NCI-H2171 treated with DMSO at 0.1 percent for 48 hours (cell line): ENCODE measurements around the gene NAXD.
"Not testable (repeated sequence)": the region's sequence is repeated elsewhere in the genome, so short reads cannot be mapped to it uniquely, and the experiment has no call there.

Source experiments
- DNase-seq: peaks from one replicate; lab custom pipeline; 2025; lab: John Stamatoyannopoulos, UW

Gene NAXD

GRCh38 chr13:110644892-110645521 is 29.7 kb downstream of the NAXD start:
- peak; percentile 86 for DNase-seq

DNA sequence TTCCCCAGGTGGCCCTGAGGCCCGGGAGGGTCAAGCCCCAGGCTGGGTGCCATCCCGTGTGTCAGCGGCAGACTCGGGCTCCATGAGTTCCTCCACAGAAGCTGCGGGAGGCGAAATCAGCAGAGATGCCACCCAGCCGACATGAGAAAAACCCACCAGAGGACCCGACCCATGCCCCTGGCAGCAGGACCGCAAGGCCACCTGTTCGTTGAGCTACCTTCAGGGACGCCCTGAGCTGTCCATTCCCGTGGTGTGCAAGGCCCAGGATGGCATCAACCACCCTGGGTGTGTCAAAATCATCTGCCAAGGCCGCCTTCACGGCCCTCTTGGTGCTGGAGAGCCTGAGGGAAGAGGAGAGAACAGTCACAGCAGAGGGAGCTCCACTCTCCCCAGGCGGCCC is 30.4 kb downstream of the NAXD start:
- no peak for DNase-seq

DNA sequence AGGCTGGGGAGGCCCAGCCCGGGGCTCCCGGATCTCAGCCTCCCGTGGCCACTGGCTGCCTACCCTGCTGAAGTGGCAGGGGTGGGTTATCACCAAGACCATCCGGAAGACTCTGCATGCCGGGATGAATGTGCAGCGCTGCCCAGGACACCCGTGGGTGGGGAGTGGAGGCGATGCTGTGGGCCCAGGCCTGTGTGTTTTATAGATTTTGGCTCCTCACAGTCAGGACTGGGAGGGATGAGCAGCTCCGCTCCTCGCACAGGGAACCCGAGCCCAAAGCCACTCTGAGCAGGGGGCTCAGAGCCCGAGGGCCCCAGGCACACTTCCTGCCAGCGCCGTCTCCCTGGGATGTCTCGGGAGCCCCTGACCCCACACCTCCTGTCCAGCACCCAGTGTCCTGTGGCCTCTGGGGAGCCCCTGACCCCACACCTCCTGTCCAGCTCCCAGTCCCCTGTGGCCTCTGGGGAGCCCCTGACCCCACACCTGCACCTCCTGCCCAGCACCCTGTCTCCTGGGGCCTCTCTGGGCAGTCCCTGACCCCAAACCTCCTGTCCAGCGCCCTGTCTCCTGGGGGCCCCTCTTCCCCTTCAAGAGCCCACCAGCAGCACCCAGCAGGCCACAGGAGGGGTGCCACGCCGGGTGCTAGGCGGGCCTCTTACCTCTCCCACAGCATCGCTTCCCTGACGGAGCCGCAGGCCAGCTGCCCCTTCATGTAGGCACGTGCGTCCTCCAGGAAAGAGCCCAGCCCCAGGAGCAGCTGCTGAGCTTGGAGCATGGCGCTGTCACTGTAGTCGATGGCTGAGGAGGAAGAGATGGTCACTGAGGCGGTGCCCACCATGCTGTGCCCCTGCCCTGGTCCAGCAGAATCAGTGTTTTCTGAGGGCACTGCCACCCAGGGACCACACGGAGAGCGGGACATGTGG is 31.4 kb downstream of the NAXD start:
- DNase-seq = no peak

- no peak for DNase-seq
These were observed 32.0 kb downstream of the NAXD start for GRCh38 chr13:110647365-110647737.

DNA sequence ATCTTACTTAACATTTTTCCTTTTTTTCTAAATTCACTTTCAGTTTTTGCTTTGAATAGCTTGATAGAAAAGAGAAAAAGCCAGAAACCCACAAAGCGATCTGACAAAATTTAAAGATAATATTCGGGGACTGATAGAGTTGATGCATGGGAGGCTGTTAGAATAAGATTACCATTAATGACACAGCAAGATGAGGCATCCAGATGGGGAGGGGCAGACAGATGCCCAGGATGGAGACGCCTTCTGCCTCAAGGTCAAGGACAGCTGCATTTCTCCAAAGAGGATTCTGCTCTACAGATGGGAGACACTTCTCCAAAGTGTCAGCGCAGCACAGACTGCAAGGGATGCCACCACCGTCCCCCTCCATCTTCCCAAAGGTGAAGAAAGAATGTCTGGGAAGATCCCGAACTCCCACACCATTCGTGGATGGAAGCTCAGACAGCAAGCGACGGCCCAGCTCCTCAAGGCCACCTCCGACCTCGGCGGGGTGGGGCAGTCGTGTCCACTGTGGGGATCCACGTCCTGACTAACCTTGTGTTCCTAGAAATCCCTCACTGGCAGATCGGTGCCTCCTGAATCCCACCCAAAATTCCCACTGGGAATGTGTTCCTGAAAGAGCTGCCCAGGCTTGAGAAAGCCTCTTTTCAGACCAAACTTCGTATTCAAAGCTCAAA is 32.9 kb downstream of the NAXD start:
- peak; percentile 38 for DNase-seq

- no peak for DNase-seq
These were observed 33.6 kb downstream of the NAXD start for GRCh38 chr13:110648848-110649421.

GRCh38 chr13:110649551-110649950 is 34.2 kb downstream of the NAXD start:
- no peak for DNase-seq

DNA sequence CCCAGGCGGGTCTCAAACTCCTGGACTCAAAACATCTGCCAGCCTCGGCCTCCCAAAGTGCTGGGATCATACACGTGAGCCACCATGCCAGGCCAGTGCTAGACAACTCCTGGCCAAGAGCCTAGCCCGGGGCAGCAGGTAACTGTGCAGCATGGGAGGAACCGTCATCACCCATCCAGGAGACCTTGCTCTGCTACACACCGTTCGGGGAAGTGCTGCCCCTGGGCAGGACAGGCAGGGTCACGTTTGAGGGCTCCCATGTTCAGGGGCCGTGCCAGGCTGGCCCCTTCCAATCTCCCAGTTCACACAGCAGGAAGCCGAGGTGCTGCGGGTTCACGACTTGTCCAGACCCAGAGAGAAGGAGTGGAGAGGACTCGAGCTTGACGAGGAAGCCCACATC is 35.1 kb downstream of the NAXD start:
- DNase-seq = no peak

DNA sequence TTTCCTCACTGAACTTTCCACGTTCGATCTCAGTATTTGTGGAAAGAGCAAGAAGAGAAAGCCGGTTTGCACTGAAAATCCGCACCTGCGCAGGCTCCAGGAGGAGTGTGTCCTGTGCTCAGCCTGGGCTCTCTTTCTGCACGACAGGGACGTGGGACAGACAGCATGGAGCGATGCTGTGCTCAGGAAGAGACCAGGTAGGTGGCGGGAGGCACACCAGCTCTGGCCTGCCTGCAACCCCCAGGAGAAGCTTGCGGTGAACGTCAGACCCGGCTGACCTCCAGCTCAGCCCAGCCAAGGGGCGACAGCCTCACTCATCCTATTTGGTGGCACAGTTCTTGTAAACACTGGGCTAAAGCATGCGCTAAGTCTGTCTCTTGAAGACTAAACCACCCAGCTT is 35.9 kb downstream of the NAXD start:
- no peak for DNase-seq

- no peak for DNase-seq
These were observed 36.4 kb downstream of the NAXD start for GRCh38 chr13:110651726-110652230.

DNA sequence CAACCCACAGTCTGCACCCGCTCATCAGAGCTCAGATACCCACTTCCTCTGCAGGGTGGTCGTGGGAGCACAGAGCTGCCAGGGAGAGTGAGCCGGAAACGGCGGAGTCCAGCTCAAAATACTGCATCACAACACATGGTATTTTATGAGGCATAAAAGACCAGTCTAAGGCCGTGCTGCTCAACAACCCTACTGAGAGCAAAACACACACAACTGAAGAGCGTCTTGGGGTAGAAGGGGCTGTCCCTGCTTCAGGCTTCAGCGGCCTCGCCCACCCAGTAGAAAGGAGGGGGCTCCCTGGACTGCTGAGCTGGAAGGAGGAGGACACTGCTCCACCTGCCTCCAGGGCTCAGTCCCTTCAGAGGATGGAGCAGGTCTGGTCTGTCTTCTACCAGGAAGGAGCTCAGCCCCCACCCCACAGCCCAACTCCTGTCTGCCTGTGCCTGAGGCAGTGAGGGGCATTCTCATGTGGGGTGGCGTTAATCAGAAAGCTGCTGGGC is 36.9 kb downstream of the NAXD start:
- DNase-seq = no peak

DNA sequence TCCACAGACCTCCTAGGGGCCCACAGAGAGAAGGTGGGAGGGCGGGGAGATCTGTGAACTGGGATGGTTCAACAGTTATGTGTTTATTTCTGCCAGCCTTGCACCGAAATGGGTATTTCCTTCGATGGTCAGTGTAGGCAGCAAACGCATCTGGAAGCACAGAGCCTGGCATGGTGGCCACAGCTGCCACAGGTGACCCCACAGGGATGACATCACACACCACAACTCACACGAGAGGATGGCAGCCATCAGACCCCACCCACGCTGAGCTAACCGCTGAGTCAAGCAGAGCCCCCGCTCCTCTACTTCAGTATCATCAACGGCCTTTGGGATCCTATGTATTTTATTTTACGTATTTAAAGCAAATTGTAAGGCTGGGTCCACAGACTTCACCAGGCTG is 37.4 kb downstream of the NAXD start:
- DNase-seq = no peak

GRCh38 chr13:110653271-110653670 is 37.9 kb downstream of the NAXD start:
- no peak for DNase-seq

DNA sequence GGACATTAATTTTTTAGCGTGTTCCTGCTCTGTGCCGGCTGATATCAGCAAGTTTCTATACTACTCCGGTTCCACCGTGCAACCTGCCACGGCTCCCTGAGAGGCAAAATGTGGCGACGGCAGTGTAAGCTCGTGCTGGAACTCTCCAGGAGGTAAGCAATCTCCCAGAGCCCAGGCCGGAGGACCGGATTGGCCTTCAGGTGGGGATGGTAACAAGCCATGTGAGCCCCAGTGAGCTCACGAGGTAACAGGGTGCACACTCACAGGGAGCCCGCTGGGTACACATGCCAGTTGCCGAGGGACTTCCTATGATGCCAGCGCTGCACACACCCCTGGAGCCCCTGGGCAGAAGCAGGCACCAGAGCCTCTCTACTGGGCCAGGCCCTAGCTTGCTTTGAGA is 38.5 kb downstream of the NAXD start:
- DNase-seq = no peak

DNA sequence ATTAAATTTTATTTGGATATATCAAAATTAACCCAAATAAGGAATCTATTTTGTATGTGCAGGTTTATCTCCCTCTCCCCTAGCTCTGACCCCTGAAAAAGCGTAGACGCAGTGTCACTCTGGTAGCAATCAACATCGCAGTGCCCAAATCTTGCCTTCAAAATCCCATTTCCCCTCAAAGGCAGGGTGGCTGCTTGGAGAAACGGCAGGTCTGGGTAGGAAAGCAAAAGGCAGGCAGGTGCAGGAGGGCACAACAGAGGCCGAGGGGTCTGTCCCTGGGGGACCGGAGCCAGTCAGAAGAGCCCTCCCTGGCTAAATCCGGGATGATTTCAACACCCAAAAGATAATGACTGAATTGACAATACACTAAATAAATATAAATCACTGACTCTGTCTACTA is 41.9 kb downstream of the NAXD start:
- DNase-seq = no peak

DNA sequence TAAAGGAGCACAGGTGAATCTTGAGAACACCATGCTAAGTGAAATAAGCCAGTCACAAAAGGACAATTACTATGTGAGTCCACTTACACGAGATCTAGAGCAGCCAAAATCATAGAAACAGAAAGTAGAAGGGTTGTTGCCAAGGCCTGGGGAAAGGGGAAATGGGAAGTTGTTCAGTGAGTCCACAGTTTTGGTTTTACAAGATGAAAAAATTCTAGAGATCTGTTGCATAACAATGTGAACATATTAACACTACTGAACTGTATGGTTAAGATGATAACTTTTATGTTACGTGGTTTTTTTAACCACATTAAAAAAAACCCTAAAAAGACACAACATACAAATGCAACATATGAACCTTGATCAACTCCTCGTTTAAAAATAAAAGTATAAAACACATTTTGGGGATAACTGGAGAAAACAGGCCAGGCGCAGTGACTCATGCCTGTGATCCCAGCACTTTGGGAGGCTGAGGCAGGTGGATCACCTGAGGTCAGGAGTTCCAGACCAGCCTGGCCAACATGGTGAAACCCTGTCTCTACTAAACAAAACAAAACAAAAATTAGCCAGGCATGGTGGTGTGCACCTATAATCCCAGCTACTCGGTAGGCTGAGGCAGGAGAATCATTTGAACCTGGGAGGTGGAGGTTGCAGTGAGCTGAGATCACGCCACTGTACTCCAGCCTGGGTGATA is 43.0 kb downstream of the NAXD start:
- not testable (repeated sequence) for DNase-seq

- no peak for DNase-seq
These were observed 45.9 kb downstream of the NAXD start for GRCh38 chr13:110661256-110661655.

DNA sequence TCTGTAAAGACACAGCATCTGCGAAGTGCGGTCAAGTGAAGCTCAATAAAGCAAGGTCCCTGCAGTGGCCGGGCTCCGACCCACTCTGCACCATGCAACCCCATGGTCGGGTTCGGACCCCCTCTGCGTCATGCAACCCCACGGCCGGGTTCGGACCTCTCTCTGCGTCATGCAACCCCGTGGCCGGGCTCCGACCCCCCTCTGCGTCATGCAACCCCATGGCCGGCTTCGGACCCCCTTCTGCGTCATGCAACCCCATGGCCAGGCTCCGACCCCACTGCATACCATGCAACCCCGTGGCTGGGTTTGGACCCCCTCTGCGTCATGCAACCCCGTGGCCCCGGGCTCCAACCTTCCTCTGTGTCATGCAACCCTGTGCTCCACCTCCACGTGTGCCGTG is 46.7 kb downstream of the NAXD start:
- no peak for DNase-seq

GRCh38 chr13:110662777-110663443 is 47.6 kb downstream of the NAXD start:
- DNase-seq = no peak

GRCh38 chr13:110663491-110663890 is 48.1 kb downstream of the NAXD start:
- no peak for DNase-seq

DNA sequence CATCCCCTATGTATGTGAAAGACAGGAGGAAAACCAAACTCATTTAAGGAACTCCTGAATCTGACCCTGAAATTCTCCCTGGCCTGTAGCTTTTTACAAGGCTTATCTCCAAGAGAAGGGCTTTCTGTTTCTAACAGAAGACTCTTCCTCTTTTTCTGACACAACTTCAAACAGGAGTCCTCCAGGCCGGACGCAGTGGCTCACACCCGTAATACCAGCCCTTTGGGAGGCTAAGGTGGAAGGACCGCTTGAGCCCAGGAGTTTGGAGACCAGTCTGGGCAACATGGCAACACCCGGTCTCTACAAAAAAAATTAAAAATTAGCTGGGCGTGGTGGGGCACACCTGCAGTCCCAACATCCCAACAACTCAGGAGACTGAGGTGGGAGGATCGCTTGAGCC is 48.7 kb downstream of the NAXD start:
- no peak for DNase-seq
